K562 (cell line): ENCODE data around the gene ZNF441. TPM values are rescaled to one million over a fixed set of nuclear protein-coding genes. Genes with fewer than 3 reads are reported as not detected.

Source experiments
- CHD2 ChIP-seq: IDR thresholded peaks from 2 replicates; pipeline ENCODE4 v1.6.1; 2011; ENCODE audit warnings: low read depth, low read length
- EZH2 ChIP-seq: IDR thresholded peaks from 2 replicates; pipeline ENCODE4 v1.6.1; 2012; ENCODE audit warnings: low read depth, mild to moderate bottlenecking, inconsistent platforms, low read length, borderline replicate concordance
- LCOR ChIP-seq: sonication (generic); formaldehyde crosslinking; IDR thresholded peaks from 2 replicates; pipeline ENCODE4 v1.8.0; 2022; ENCODE audit warnings: mild to moderate bottlenecking, missing genetic modification reagents
- MLX ChIP-seq, 2 experiments: fragments of 450-650 bp in 1 of 2; sonication (generic) in 1 of 2; formaldehyde crosslinking; conservative IDR thresholded peaks; 2 replicates each; pipeline versions ENCODE4 v1.4.0 to v1.8.1; 2020 to 2022; ENCODE audit warnings: mild to moderate bottlenecking in 1 of 2, missing genetic modification reagents in 1 of 2
- NFIC ChIP-seq: fragments of 450-650 bp; IDR thresholded peaks from 2 replicates; pipeline ENCODE4 v1.6.1; 2017; ENCODE audit warnings: mild to moderate bottlenecking, inconsistent platforms
- POLR2G ChIP-seq: fragments of 200-400 bp; formaldehyde crosslinking; IDR thresholded peaks from 2 replicates; pipeline ENCODE4 v1.6.1; 2017; ENCODE audit warnings: low read depth, mild to moderate bottlenecking, antibody characterized with exemption, low read length, moderate library complexity
- PTRF ChIP-seq: fragments of 450-650 bp; IDR thresholded peaks from 2 replicates; pipeline ENCODE4 v1.6.1; 2016; ENCODE audit warnings: mild to moderate bottlenecking, missing genetic modification characterization, missing compliant biosample characterization
- SAFB ChIP-seq: fragments of 200-400 bp; formaldehyde crosslinking; IDR thresholded peaks from 2 replicates; pipeline ENCODE4 v1.6.1; 2017; ENCODE audit warnings: low read depth, low read length, borderline replicate concordance
- SETDB1 ChIP-seq: IDR thresholded peaks from one replicate; pipeline ENCODE4 v1.6.1; 2012; ENCODE audit warnings: low read length, control low read depth, inconsistent platforms
- WHSC1 ChIP-seq: IDR thresholded peaks from one replicate; pipeline ENCODE4 v1.6.1; 2012; ENCODE audit warnings: low read length, control low read depth, inconsistent platforms
- ZHX1 ChIP-seq: fragments of 150-350 bp; conservative IDR thresholded peaks from 2 replicates; pipeline ENCODE4 v1.6.1; 2014; ENCODE audit warnings: low read length
- ZNF174 ChIP-seq: fragments of 250-450 bp; sonication (Bioruptor Pico); IDR thresholded peaks from 2 replicates; pipeline ENCODE4 v1.4.0; 2020; ENCODE audit warnings: mild to moderate bottlenecking
- ZNF232 ChIP-seq: sonication (generic); formaldehyde crosslinking; IDR thresholded peaks from 2 replicates; pipeline ENCODE4 v1.8.0; 2022; ENCODE audit warnings: mild to moderate bottlenecking, missing genetic modification reagents
- ZNF407 ChIP-seq: fragments of 450-650 bp; IDR thresholded peaks from 2 replicates; pipeline ENCODE4 v1.6.1; 2016; ENCODE audit warnings: low read depth
- ZNF76 ChIP-seq: fragments of 250-450 bp; sonication (Bioruptor Pico); IDR thresholded peaks from 2 replicates; pipeline ENCODE4 v1.4.0; 2020; ENCODE audit warnings: mild to moderate bottlenecking, moderate library complexity, borderline replicate concordance
- ZNF764 ChIP-seq: fragments of 250-450 bp; sonication (Bioruptor Pico); IDR thresholded peaks from 2 replicates; pipeline ENCODE4 v1.4.0; 2020; ENCODE audit warnings: low read depth, mild to moderate bottlenecking, moderate library complexity
- ZNF778 ChIP-seq: fragments of 450-650 bp; formaldehyde crosslinking; IDR thresholded peaks from 2 replicates; pipeline ENCODE4 v1.4.0; 2020; ENCODE audit warnings: mild to moderate bottlenecking, moderate library complexity
- polyA plus RNA-seq, 8 experiments: library from polyadenylated mRNA; depleted of rRNA in 4 of 8; stranded (reverse) in 5 of 8; unstranded in 3 of 8; fragments of >200 nt; fragmentation: Nextera tagmentation in 2 of 8; fragmentation: Illumina TruSeq in 1 of 8; extraction: Ambion mirVana in 2 of 8; extraction: Trizol in 1 of 8; gene quantifications; 2 replicates each; pipeline versions ENCODE4 v1.2.1 to v1.2.3, GENCODE V29; 2011 to 2014; ENCODE audit warnings: inconsistent platforms in 1 of 8, missing spikeins in 1 of 8
- total RNA-seq, 7 experiments: library from RNA; depleted of rRNA in 6 of 7; stranded (reverse); fragments of >200 nt in 6 of 7; fragmentation: Illumina TruSeq in 2 of 7; extraction: Trizol in 2 of 7; gene quantifications; 2 replicates each; pipeline versions ENCODE4 v1.2.1 to v1.2.3, GENCODE V29; 2011 to 2021; ENCODE audit warnings: low replicate concordance in 1 of 7

Gene ZNF441
- total and polyA plus RNA-seq, 9 of the 15 experiments (the other 6 are each of a cell fraction or from before 2014, with no cell fraction given) = 1.9 to 14.0 (median 7.8) TPM

GRCh38 chr19:11798391-11799330, 31.9 kb downstream of the ZNF441 start, which contains the start of gene ZNF491 (continued):
- TF ChIP-seq ZNF407 (no peak), EZH2 (no peak), LCOR (CRISPR knock-in tag) (no peak), PTRF (no peak), NFIC (no peak), ZNF764 (CRISPR knock-in tag) (no peak), MLX (CRISPR knock-in tag; conservative IDR thresholded peaks at IDR 0.05) (no peak), SAFB (no peak), ZNF232 (CRISPR knock-in tag) (no peak), SETDB1 (no peak), POLR2G (peak; percentile 69), WHSC1 (no peak), ZNF76 (no peak), ZNF778 (CRISPR knock-in tag) (no peak), CHD2 (no peak), ZHX1 (no peak), ZNF174 (CRISPR knock-in tag) (no peak)
